HG03565 (cell line): ENCODE data around the gene PDLIM3.

Source experiments
- ATAC-seq: cut with Tn5 transposase; IDR thresholded peaks from one replicate; pipeline ENCODE4 v1.9.1; 2021; ENCODE audit warnings: mild to moderate bottlenecking, moderate library complexity; ENCODE audit not compliant: unreplicated experiment

PDLIM3 gene

DNA sequence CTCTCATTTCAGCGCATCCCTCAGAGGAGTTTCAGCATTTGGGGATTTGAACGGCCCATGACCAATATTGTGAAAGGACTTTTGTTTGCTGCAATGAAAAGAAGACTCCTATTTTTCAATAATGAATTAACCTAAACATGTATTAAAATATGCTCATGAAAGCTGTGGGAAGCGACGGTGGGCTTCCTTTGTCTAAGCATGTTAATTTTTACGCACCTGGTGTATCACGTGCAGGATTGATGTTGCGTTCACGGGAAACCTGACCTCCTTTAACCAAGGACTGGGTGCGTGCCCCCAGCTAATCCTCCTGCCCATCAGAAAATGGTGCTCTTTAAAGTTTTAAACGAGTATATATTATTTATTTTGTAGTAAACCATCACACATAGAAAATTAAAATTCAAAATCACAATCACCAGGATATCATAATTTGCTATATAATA is 63.2 kb downstream of the PDLIM3 start:
- peak; percentile 5 for ATAC-seq

DNA sequence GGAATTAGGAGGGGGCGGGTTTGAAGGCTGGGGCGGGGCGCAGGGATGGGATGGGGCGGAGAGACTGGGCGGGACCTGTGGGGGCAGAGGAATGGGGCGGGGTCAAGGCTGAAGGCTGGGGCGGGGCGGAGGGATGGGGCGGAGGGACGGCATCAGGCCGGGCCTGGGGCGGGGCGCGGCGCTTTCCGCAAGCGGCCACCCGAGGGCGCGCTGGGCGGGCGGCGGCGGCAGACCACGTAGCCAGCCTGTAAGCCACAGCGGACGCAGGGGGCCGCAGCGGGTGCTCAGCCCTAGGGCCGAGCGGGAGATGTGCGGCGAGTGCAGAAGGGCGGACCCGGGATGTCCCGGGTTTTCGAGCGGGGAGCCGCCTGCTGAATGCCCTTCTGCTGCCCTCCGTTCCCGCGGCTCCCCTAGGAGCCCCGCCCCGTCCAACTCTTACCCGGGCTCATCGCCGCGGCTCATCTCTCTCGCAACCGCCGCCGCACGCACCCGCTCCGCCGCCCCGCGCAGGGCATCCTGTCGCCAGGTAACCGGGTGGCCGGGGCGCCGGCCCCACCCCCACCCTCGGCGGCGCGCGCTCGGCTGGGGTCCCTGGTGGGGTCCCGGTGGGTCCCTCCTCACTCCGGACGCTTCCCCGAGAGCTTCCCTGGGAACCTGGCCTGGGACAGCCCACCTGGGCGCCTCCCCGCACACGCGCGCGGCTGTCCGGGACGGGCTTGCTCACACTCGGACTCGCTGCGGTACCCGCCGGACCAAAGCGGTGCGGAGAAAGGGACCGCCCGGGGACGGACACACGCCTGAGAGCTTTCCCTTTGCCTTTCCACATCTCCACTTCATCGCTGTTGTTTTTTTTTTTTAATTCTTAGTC is 63.8 kb downstream of the PDLIM3 start, which contains the start of gene CCDC110:
Gene CCDC110 (minus strand): TSS at position 499 of the 868 bp plus-strand sequence. CDS start 50 bp downstream, at position 449.
- ATAC-seq: peak; percentile 87

DNA sequence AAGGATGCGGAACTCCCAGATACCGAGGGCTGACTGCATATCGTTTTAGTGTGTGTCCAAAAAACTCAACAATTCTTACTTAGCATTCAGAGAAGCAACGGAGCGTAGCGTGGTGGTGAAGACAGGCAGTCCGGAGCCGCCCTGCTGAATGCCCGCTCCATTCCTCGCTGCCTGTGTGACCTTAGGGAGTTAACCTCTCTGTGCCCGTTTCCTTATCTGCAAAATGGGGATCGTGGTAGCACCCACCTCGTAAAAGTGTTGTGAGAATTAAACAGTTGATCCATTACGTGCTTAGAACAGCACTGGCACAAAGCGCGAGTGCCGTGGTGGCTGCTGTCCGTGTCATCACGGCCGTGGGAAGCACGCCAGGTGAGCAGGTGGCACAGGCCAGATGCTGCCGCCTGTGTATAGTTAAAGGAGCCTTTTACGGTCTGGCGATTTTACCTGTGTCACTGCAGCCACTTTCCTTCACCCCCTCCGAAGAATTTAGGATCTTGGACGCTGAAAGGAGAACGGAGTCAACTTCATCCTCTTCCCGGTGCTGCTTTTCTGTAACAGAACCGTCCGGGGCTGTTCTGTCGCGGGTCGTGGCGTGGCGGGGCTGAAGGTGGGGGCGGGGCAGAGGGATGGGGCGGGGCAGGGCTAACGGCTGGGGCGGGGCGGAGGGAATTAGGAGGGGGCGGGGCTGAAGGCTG is 64.7 kb downstream of the PDLIM3 start:
- ATAC-seq: no peak

DNA sequence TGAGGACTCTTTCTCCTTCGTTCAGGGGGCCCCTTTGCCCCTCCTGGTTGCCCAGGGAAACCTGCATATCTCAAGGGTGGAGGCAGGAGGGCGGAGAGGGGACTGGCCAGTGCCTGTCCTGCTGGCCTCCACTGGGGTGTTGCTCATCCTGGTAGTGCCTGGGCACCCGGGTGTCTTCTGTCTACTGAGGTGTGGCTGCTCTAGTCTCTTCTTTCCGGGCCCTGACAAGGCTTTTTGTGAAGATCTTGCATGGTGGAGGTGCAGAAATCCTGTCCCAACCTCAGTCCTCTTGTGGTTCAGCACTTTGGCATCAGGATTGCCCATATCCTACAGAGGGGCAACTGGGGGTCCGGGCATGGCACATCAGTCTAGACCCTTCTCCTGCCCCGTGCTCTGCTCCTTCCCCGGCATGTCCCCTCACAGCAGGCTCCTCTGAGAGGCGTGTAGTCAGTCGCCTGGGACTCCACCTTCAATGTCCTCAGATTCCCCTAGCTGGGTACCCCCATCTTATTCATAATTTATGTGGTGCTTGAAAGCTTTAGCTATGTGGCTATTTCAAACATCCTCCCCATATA is 65.6 kb downstream of the PDLIM3 start:
- ATAC-seq: no peak

DNA sequence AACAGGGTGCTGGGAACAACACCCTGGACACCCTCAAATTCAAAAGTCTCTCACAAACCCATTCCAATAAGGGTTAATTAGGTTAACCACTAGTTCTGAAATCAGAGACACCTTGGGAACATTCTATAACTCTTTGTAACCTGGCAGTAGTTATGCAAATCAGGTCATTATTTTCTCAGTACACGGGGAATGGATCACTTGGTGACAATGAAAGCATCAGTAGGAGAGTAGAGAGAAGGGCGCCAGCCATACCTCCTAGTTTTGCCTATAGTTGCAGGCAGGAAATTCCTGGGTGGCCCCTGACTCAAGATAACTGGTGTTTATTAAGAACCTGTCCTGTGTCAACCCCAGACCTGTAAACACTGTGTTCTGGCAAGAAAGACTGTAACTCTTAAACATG is 66.3 kb downstream of the PDLIM3 start:
- no peak for ATAC-seq

DNA sequence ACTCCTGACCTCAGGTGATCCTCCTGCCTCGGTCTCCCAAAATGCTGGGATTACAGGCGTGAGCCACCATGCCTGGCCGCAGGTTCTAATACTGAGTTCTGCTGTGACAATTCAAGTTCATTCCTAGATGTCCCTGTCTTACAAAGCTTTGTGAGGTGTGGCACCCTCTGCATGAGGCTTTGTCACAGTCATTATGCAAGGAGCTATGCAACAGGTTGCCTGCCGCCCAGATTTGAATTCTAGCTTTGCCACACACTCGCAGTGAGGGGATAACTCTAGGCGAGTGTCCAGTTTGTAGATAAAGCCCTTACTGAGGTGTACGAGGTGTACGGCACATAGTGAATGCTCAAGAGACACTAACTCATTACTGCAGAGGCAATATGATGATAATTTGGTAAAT is 67.3 kb downstream of the PDLIM3 start:
- no peak for ATAC-seq

DNA sequence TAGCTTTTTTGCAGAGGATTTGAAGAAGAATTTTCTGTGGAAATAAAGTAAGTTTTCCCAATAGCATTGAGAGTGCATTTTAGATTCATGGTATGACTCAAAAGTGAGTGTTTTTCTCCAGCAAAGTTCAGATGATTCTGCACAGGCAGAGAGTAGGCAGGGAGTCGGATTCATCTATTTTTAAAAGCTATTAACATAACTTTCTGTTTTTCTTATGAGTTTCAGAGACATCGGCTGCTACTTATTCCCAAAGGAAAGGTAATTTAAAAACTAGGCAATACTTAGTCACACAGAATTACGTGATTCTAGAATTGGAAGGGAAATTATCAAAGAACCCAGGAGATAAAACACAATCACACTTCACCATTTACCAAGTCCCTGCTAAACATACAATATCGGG is 68.2 kb downstream of the PDLIM3 start:
- no peak for ATAC-seq

DNA sequence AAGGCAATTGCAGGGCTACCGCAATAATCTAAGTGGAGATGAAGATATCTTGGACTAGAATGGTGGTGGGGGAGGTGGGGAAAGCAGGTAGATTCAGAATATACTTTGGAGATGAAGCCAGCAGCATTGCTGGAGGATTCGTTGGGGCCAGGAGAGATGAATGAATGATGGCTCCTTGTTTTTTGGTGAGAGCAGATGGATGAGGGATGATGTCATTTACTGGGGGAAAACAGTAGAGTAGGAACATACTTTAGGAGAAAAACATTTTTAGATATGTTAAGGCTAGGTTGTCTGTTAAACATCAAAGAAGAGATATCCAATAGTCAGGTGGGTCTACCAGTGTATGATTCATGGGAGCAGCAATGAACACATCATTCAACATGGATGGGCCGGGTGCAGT is 69.6 kb downstream of the PDLIM3 start:
- no peak for ATAC-seq

DNA sequence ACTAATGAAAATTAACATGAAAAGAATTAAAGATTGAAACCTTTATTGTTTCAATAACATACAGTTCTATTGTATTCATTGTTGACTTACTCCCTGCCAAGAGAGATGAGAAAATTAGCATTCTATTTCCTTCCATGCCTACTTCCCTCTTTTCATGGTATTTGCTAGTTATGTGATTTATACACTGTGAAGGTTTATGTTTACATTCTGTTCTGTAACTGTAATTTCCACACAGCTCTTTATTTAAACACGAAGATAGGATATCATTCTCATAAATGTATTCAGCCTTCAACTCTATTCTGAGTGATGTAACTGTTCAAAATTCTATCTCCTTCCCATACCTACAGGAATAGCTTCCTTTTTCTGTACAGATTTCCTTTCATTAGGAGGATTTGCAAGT is 70.4 kb downstream of the PDLIM3 start:
- no peak for ATAC-seq

DNA sequence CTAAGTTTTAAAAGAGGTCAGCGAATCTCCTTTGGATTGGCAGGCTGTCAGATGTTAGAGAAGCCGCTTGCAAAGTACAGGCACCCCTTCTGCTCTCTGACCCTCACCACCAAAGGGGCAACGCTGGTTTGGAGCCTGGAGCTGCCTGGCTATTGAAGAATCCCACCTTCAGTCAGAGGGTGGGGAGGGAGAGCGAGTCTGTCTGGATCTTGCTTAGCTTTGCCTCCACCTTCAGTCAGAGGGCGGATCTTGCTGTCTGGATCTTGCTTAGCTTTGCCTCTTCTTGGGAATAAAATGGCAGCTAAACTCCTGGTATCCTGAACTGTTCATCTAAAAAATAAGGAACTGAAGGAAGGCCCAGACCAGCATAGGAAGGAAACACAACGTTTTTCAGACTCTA is 71.1 kb downstream of the PDLIM3 start:
- no peak for ATAC-seq

DNA sequence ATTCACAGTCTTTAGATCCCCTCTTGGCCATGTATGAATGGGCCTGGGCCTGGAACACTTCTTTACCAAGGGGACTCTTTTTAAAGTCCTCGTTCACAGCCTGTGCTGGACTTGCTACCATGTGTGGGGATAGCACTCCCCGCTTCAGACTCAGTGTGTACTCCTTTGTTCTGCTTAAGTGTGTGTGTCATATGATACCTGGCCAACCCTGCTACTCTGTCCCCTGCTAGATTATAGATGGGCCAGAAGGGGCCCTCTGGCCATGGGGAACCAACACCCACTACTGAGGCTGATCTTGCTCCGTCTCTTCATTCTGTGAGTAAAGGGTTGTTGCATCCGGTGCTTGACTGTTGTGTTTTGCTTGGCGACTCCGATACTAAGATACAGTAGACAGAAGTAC is 71.8 kb downstream of the PDLIM3 start:
- no peak for ATAC-seq

DNA sequence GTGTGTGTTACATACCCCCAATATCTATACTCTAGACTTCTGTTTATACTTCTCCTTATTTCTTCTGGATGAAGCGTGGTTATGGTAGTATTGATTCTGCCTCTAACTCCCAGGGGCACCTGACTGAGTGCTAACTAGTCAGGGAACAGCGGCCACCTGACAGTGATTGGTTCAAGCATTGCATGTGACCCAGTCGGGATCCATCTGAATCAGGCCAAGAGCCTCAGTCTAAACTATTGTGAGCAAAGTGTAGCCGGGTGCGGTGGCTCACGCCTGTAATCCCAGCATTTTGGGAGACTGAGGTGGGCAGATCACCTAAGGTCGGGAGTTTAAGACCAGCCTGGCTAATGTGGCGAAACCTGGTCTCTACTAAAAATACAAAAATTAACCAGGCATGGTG is 73.7 kb downstream of the PDLIM3 start:
- ATAC-seq: no peak

DNA sequence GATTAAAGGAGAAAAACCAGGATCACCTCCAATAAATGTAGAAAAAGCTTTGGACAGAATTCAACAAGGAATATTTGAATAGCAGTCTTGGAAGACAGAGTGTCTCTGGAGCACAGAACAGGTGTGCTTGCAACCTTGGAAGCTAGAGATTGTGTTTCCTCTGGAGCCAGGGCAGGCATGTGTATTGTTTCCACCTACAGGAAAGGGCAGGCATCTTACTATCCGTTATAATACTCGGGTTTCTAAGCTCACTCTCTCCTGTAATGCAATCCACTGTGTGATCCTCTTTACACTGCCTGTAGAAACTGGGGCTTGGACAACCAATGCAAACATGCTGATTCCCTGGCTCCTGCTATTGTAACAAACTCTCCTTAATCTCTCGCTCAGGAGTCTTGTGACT is 78.2 kb downstream of the PDLIM3 start:
- no peak for ATAC-seq

DNA sequence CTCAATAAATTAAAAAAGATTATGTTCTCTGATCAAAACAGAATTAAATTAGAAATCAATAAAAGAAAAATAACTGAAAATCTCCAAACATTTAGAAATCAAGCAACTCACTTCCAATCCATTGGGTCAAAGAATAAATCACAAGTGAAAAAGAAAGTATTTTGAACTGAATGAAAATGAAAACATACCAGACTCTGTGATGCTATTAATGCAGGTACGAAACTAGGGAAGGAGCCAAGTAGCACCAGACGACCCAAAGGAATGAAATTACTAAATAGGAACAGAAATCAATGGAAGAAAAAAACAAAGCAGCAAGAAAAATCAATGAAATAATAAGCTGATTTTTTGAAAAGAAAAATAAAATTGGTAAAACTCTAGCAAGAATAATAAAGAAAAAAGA is 79.2 kb downstream of the PDLIM3 start:
- ATAC-seq: no peak
